ENCODE data around the gene ERI3.

The ERI3 gene

GRCh38 chr1:44283524-44284173 is 71.4 kb downstream of the ERI3 start:
- DNase-seq (ENCODE audit: low read depth in 2 of 2) = no peak

GRCh38 chr1:44282704-44283426 is 72.2 kb downstream of the ERI3 start:
- no peak for DNase-seq (ENCODE audit: low read depth in 2 of 2)

GRCh38 chr1:44281962-44282703 is 72.9 kb downstream of the ERI3 start:
- DNase-seq (ENCODE audit: low read depth in 2 of 2) = no peak

- no peak for DNase-seq (ENCODE audit: low read depth in 2 of 2)
These were observed 78.2 kb downstream of the ERI3 start for GRCh38 chr1:44276901-44277300.

- DNase-seq (ENCODE audit: low read depth in 2 of 2) = no peak
These were observed 79.1 kb downstream of the ERI3 start for GRCh38 chr1:44275991-44276405.

- no peak for DNase-seq (ENCODE audit: low read depth in 2 of 2)
These were observed 79.6 kb downstream of the ERI3 start for GRCh38 chr1:44275296-44275962.

- no peak for DNase-seq (ENCODE audit: low read depth in 2 of 2)
These were observed 81.3 kb downstream of the ERI3 start for GRCh38 chr1:44273560-44274350.

- no peak for DNase-seq (ENCODE audit: low read depth in 2 of 2)
These were observed 82.1 kb downstream of the ERI3 start for GRCh38 chr1:44272992-44273391.

GRCh38 chr1:44271646-44272045 is 83.4 kb downstream of the ERI3 start:
- DNase-seq (ENCODE audit: low read depth in 2 of 2) = no peak

- DNase-seq (ENCODE audit: low read depth in 2 of 2) = no peak
These were observed 84.1 kb downstream of the ERI3 start for GRCh38 chr1:44270686-44271628.

GRCh38 chr1:44268054-44268453 is 87.0 kb downstream of the ERI3 start:
- DNase-seq (ENCODE audit: low read depth in 2 of 2) = no peak

GRCh38 chr1:44267438-44267837 is 87.6 kb downstream of the ERI3 start:
- no peak for DNase-seq (ENCODE audit: low read depth in 2 of 2)

- DNase-seq (ENCODE audit: low read depth in 2 of 2) = no peak
These were observed 88.4 kb downstream of the ERI3 start for GRCh38 chr1:44266400-44267344.

GRCh38 chr1:44265656-44266358 is 89.2 kb downstream of the ERI3 start:
- DNase-seq (ENCODE audit: low read depth in 2 of 2) = no peak

- DNase-seq (ENCODE audit: low read depth in 2 of 2) = no peak
These were observed 90.6 kb downstream of the ERI3 start for GRCh38 chr1:44264451-44264771.

- DNase-seq (ENCODE audit: low read depth in 2 of 2) = no peak
These were observed 91.2 kb downstream of the ERI3 start for GRCh38 chr1:44263568-44264450.

- DNase-seq (ENCODE audit: low read depth in 2 of 2) = no peak
These were observed 92.1 kb downstream of the ERI3 start for GRCh38 chr1:44262816-44263567.

Measured in stimulated activated CD8-positive, alpha-beta memory T cell treated with anti-CD3 and anti-CD28 coated beads, Interleukin-15, amount 100 ng/mL, for 4 hours (primary cell).